HCT116 (cell line): ENCODE results near the gene ACSF2. TPM values are rescaled to one million over a fixed set of nuclear protein-coding genes. Genes with fewer than 3 reads are reported as not detected.
"Not testable (repeated sequence)": the region's sequence is repeated elsewhere in the genome, so short reads cannot be mapped to it uniquely, and the experiment has no call there.

Experiments used
- ATAC-seq: fragments of 200-7000 bp; cut with Tn5 transposase; 2 replicates; pipeline ENCODE4 v1.9.1; 2020; ENCODE audit warnings: mild to moderate bottlenecking, moderate library complexity
- BruUV-seq: library from RNA; stranded (reverse); fragments of 400-500 nt; replicated peaks from 2 replicates; lab custom pipeline; 2021; lab: Mats Ljungman, UMichigan
- CTCF ChIA-PET: fragments of 300-600 bp; sonication (Branson Sonifier 250); formaldehyde crosslinking; loops from one replicate; lab custom pipeline; 2021; ENCODE audit warnings: antibody characterized with exemption; lab: Charles Lee
- POLR2A ChIA-PET: fragments of 300-600, 350-600 bp; sonication (Branson Sonifier 250); formaldehyde crosslinking; loops from one replicate; lab custom pipeline; 2021; ENCODE audit warnings: antibody characterized with exemption; lab: Charles Lee
- RAD21 ChIA-PET, 2 experiments: fragments of 300-600 bp; sonication (Branson Sonifier 250); formaldehyde crosslinking; loops; one replicate each; lab custom pipeline; 2023; ENCODE audit warnings: low total read pairs in 2 of 2; ENCODE audit not compliant: uncharacterized antibody in 2 of 2, unreplicated experiment in 2 of 2, low non-redundant PET in 1 of 2; lab: Charles Lee
- DNase-seq: peaks from one replicate; pipeline ENCODE4 v3.0.0-alpha.2; 2010; ENCODE audit warnings: low read depth, low spot score
- H2AFZ ChIP-seq: fragments of 200-600 bp; shearing (Covaris generic), sonication (generic); 2 replicates; pipeline ENCODE4 v1.6.1; 2017; ENCODE audit warnings: low read depth, mixed run types, mixed read lengths, antibody characterized with exemption, low read length; ENCODE audit not compliant: poor library complexity, severe bottlenecking
- H3K27ac ChIP-seq: 2 replicates; pipeline ENCODE4 v1.5.1; 2012; ENCODE audit warnings: low read depth, low read length
- H3K27me3 ChIP-seq: fragments of 200-600 bp; sonication (generic); 2 replicates; pipeline ENCODE4 v1.6.1; 2016; ENCODE audit warnings: mixed run types, low read length, mixed read lengths; ENCODE audit not compliant: insufficient read depth
- H3K36me3 ChIP-seq, 2 experiments: fragments of 200-500 bp in 1 of 2; fragments of 200-600 bp in 1 of 2; sonication (Bioruptor generic) in 1 of 2; sonication (generic) in 1 of 2; 2 replicates each; pipeline versions ENCODE4 v1.5.1 to v1.6.1; 2014 to 2016; ENCODE audit warnings: low read length in 2 of 2, inconsistent platforms in 1 of 2, mixed read lengths in 1 of 2, mixed run types in 1 of 2; ENCODE audit not compliant: insufficient read depth in 2 of 2, control insufficient read depth in 1 of 2
- H3K4me1 ChIP-seq, 2 experiments: fragments of 200-600 bp in 1 of 2; sonication (generic) in 1 of 2; 2 replicates each; pipeline versions ENCODE4 v1.5.1 to v1.6.1; 2012 to 2017; ENCODE audit warnings: low read length in 2 of 2, inconsistent platforms in 1 of 2, mild to moderate bottlenecking in 1 of 2, mixed read lengths in 1 of 2, mixed run types in 1 of 2, moderate library complexity in 1 of 2; ENCODE audit not compliant: insufficient read depth in 2 of 2, control insufficient read depth in 1 of 2
- H3K4me2 ChIP-seq: fragments of 200-600 bp; sonication (generic); 2 replicates; pipeline ENCODE4 v1.6.1; 2017; ENCODE audit warnings: mixed run types, low read length, mixed read lengths
- H3K4me3 ChIP-seq, 2 experiments: fragments of 200-600 bp in 1 of 2; sonication (generic) in 1 of 2; replicated peaks in 1 of 2; 2 replicates each; pipeline ENCODE4 v1.5.1; 2011 to 2016; ENCODE audit warnings: low read length in 2 of 2, control low read depth in 1 of 2, low read depth in 1 of 2, mild to moderate bottlenecking in 1 of 2, mixed read lengths in 1 of 2, mixed run types in 1 of 2
- H3K79me2 ChIP-seq: fragments of 200-600 bp; sonication (generic); 2 replicates; pipeline ENCODE4 v1.6.1; 2017; ENCODE audit warnings: mild to moderate bottlenecking, mixed run types, low read length, moderate library complexity, mixed read lengths; ENCODE audit not compliant: insufficient read depth
- H3K9ac ChIP-seq: fragments of 200-600 bp; sonication (generic); 2 replicates; pipeline ENCODE4 v1.6.1; 2016; ENCODE audit warnings: low read length, mixed read lengths
- H3K9me2 ChIP-seq: fragments of 200-600 bp; sonication (generic), shearing (Covaris generic); 2 replicates; pipeline ENCODE4 v1.6.1; 2017; ENCODE audit warnings: mixed run types, mild to moderate bottlenecking, moderate library complexity; ENCODE audit not compliant: insufficient read depth
- H3K9me3 ChIP-seq, 2 experiments: fragments of 200-500 bp in 1 of 2; fragments of 200-600 bp in 1 of 2; sonication (Bioruptor generic) in 1 of 2; sonication (generic) in 1 of 2; 2 replicates each; pipeline ENCODE4 v1.6.1; 2014 to 2017; ENCODE audit warnings: low read length in 2 of 2, mixed read lengths in 2 of 2, inconsistent platforms in 1 of 2, low read depth in 1 of 2, mild to moderate bottlenecking in 1 of 2, mixed run types in 1 of 2, moderate library complexity in 1 of 2; ENCODE audit not compliant: control insufficient read depth in 1 of 2, insufficient read depth in 1 of 2
- H4K20me1 ChIP-seq: fragments of 200-600 bp; sonication (generic), shearing (Covaris generic); 2 replicates; pipeline ENCODE4 v1.6.1; 2017; ENCODE audit warnings: mixed run types, mild to moderate bottlenecking, moderate library complexity; ENCODE audit not compliant: insufficient read depth
- CBX3 ChIP-seq: IDR thresholded peaks from 2 replicates; pipeline ENCODE4 v1.6.1; 2012; ENCODE audit warnings: low read depth
- CEBPB ChIP-seq: IDR thresholded peaks from 2 replicates; pipeline ENCODE4 v1.6.1; 2012; ENCODE audit warnings: low read depth
- EGR1 ChIP-seq: IDR thresholded peaks from 2 replicates; pipeline ENCODE4 v1.6.1; 2012; ENCODE audit warnings: low read depth
- ELF1 ChIP-seq: IDR thresholded peaks from 2 replicates; pipeline ENCODE4 v1.6.1; 2012; ENCODE audit warnings: low read depth, borderline replicate concordance
- EZH2phosphoT487 ChIP-seq: fragments of 200-600 bp; IDR thresholded peaks from 2 replicates; pipeline ENCODE4 v1.6.1; 2018; ENCODE audit warnings: antibody characterized with exemption, borderline replicate concordance
- RAD21 ChIP-seq: IDR thresholded peaks from 2 replicates; pipeline ENCODE4 v1.6.1; 2012; ENCODE audit warnings: low read depth, mild to moderate bottlenecking
- REST ChIP-seq: IDR thresholded peaks from 2 replicates; pipeline ENCODE4 v1.6.1; 2012; ENCODE audit warnings: low read depth
- SP1 ChIP-seq: IDR thresholded peaks from 2 replicates; pipeline ENCODE4 v1.6.1; 2012; ENCODE audit warnings: low read depth
- SRF ChIP-seq: IDR thresholded peaks from 2 replicates; pipeline ENCODE4 v1.6.1; 2012; ENCODE audit warnings: low read depth
- ZNF274 ChIP-seq: fragments of 200-500 bp; sonication (Bioruptor generic); IDR thresholded peaks from 2 replicates; pipeline ENCODE4 v1.6.1; 2014; ENCODE audit warnings: mild to moderate bottlenecking, low read depth, low read length, inconsistent platforms
- intact Hi-C: fragments of 100-400 bp; cut with micrococcal nuclease; formaldehyde crosslinking; loops from 2 replicates; pipeline ENCODE4 v1.10.0; 2022
- total RNA-seq: library from RNA; stranded (reverse); gene quantifications from one replicate; pipeline ENCODE4 v1.2.1, GENCODE V29; 2021; ENCODE audit not compliant: unreplicated experiment

ACSF2 gene
- total RNA-seq, 1 experiment from 2014 or later, result 52.4 TPM

- ChIA-PET RAD21 (no interaction called here), CTCF (no interaction called here), POLR2A (no interaction called here)
- BruUV-seq, result no TSS peak
- DNase-seq (no peak), ATAC-seq (no peak)
- Histone ChIP-seq H3K27ac (no peak overlapping the region), H3K4me1 (no peaks in the 10 kb centered on the region), H3K4me3 (no peak overlapping the region), H3K27me3 (no peaks in the 10 kb centered on the region), H3K4me2 (no peak overlapping the region), H3K79me2 (no peaks in the 10 kb centered on the region), H3K9me3 (no peaks in the 10 kb centered on the region), H3K36me3 (no peaks in the 10 kb centered on the region), H4K20me1 (no peaks in the 10 kb centered on the region), H3K9me2 (no peaks in the 10 kb centered on the region), H3K9ac (no peak overlapping the region), H2AFZ (no peak overlapping the region)
- TF ChIP-seq SP1 (no peak), ZNF274 (no peak), SRF (no peak), EZH2phosphoT487 (no peak), ELF1 (no peak), REST (no peak), CEBPB (no peak), EGR1 (no peak), RAD21 (no peak), CBX3 (no peak)
- intact Hi-C loops, result no loop called here
Measured at GRCh38 chr17:50414808-50415207, 11.2 kb upstream of the ACSF2 start.

GRCh38 chr17:50419577-50419976 is 6.4 kb upstream of the ACSF2 start:
- H3K4me2 ChIP-seq, POLR2A ChIA-PET, H3K79me2 ChIP-seq, H3K27ac ChIP-seq, intact Hi-C loops, DNase-seq, H2AFZ ChIP-seq, CTCF ChIA-PET, BruUV-seq, H3K9me2 ChIP-seq, H3K36me3 ChIP-seq, H3K9me3 ChIP-seq, H3K27me3 ChIP-seq, H4K20me1 ChIP-seq, H3K4me3 ChIP-seq, H3K9ac ChIP-seq, RAD21 ChIA-PET, ATAC-seq: not testable (repeated sequence)
- H3K4me1 ChIP-seq, result peaks cover 17 to 19% of the 10 kb centered on the region in 2 experiments
